ENCODE results near the gene ADGRG3.

ADGRG3 gene

GRCh38 chr16:57645169-57645568 is 22.9 kb upstream of the ADGRG3 start:
- H3K9me3 ChIP-seq (ENCODE audit: control insufficient read depth, insufficient read depth, low read depth, low read length): no peaks in the 10 kb centered on the region
- H3K27ac ChIP-seq (ENCODE audit: extremely low read depth, low read depth, low read length): no peak overlapping the region
- H3K4me1 ChIP-seq (ENCODE audit: control insufficient read depth, insufficient read depth, low read length): no peaks in the 10 kb centered on the region
- CTCF ChIA-PET: interaction anchor here (0.6 to 5.9 kb wide), 2 partner anchors 45 to 369 kb away, joined by 3 to 59 read pairs; no protein-coding TSS in a partner anchor
- no peak overlapping the region for H3K4me3 ChIP-seq (ENCODE audit: low read depth, low read length)
- POLR2A ChIA-PET: no interaction called here
- no peaks in the 10 kb centered on the region for H3K36me3 ChIP-seq (ENCODE audit: control insufficient read depth in 2 of 2, insufficient read depth in 1 of 2, low read length in 2 of 2)
- TF ChIP-seq, protein P1, sequence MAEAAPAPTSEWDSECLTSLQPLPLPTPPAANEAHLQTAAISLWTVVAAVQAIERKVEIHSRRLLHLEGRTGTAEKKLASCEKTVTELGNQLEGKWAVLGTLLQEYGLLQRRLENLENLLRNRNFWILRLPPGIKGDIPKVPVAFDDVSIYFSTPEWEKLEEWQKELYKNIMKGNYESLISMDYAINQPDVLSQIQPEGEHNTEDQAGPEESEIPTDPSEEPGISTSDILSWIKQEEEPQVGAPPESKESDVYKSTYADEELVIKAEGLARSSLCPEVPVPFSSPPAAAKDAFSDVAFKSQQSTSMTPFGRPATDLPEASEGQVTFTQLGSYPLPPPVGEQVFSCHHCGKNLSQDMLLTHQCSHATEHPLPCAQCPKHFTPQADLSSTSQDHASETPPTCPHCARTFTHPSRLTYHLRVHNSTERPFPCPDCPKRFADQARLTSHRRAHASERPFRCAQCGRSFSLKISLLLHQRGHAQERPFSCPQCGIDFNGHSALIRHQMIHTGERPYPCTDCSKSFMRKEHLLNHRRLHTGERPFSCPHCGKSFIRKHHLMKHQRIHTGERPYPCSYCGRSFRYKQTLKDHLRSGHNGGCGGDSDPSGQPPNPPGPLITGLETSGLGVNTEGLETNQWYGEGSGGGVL (tag by site-specific recombination; IDR thresholded peaks at IDR 0.05): no peak
- TF ChIP-seq ZNF391 (tag by site-specific recombination; IDR thresholded peaks at IDR 0.05; ENCODE audit: borderline replicate concordance, low read depth): no peak
- no peak for TF ChIP-seq ZFP3 (tag by site-specific recombination; IDR thresholded peaks at IDR 0.05; ENCODE audit: low read depth)
- no peak for TF ChIP-seq ZNF510 (tag by site-specific recombination; IDR thresholded peaks at IDR 0.05; ENCODE audit: insufficient replicate concordance)
- no peak for TF ChIP-seq ZNF623 (tag by site-specific recombination; IDR thresholded peaks at IDR 0.05)
- no peak for TF ChIP-seq ZNF19 (tag by site-specific recombination; IDR thresholded peaks at IDR 0.05; ENCODE audit: low read depth)
- TF ChIP-seq ZNF404 (tag by site-specific recombination; IDR thresholded peaks at IDR 0.05): no peak
- TF ChIP-seq ZNF366 (tag by site-specific recombination; conservative IDR thresholded peaks at IDR 0.05): no peak
- TF ChIP-seq ZBTB20 (tag by site-specific recombination; IDR thresholded peaks at IDR 0.05): no peak
- TF ChIP-seq, protein P2, sequence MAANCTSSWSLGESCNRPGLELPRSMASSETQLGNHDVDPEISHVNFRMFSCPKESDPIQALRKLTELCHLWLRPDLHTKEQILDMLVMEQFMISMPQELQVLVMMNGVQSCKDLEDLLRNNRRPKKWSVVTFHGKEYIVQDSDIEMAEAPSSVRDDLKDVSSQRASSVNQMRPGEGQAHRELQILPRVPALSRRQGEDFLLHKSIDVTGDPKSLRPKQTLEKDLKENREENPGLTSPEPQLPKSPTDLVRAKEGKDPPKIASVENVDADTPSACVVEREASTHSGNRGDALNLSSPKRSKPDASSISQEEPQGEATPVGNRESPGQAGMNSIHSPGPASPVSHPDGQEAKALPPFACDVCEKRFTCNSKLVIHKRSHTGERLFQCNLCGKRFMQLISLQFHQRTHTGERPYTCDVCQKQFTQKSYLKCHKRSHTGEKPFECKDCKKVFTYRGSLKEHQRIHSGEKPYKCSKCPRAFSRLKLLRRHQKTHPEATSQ (tag by site-specific recombination; IDR thresholded peaks at IDR 0.05): no peak
- TF ChIP-seq ZNF121 (tag by site-specific recombination; IDR thresholded peaks at IDR 0.05): no peak
- no peak for TF ChIP-seq ZNF660 (tag by site-specific recombination; IDR thresholded peaks at IDR 0.05)

- ChIA-PET POLR2A (no interaction called here), CTCF (interaction anchor here (0.6 to 5.9 kb wide), 5 partner anchors 45 to 369 kb away, joined by 3 to 87 read pairs (median 5); no protein-coding TSS in a partner anchor)
- Histone ChIP-seq H3K9me3 (ENCODE audit: control insufficient read depth, insufficient read depth, low read depth, low read length) (no peaks in the 10 kb centered on the region), H3K4me3 (ENCODE audit: low read depth, low read length) (no peak overlapping the region), H3K36me3 (ENCODE audit: control insufficient read depth in 2 of 2, insufficient read depth in 1 of 2, low read length in 2 of 2) (no peaks in the 10 kb centered on the region), H3K27ac (ENCODE audit: extremely low read depth, low read depth, low read length) (no peak overlapping the region), H3K4me1 (ENCODE audit: control insufficient read depth, insufficient read depth, low read length) (no peaks in the 10 kb centered on the region)
- TF ChIP-seq YY2 (tag by site-specific recombination; IDR thresholded peaks at IDR 0.05): no peak
- TF ChIP-seq, protein P3, sequence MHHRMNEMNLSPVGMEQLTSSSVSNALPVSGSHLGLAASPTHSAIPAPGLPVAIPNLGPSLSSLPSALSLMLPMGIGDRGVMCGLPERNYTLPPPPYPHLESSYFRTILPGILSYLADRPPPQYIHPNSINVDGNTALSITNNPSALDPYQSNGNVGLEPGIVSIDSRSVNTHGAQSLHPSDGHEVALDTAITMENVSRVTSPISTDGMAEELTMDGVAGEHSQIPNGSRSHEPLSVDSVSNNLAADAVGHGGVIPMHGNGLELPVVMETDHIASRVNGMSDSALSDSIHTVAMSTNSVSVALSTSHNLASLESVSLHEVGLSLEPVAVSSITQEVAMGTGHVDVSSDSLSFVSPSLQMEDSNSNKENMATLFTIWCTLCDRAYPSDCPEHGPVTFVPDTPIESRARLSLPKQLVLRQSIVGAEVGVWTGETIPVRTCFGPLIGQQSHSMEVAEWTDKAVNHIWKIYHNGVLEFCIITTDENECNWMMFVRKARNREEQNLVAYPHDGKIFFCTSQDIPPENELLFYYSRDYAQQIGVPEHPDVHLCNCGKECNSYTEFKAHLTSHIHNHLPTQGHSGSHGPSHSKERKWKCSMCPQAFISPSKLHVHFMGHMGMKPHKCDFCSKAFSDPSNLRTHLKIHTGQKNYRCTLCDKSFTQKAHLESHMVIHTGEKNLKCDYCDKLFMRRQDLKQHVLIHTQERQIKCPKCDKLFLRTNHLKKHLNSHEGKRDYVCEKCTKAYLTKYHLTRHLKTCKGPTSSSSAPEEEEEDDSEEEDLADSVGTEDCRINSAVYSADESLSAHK (tag by site-specific recombination; IDR thresholded peaks at IDR 0.05): no peak
- TF ChIP-seq ZNF19 (tag by site-specific recombination; IDR thresholded peaks at IDR 0.05; ENCODE audit: low read depth): no peak
- TF ChIP-seq ZNF341 (tag by site-specific recombination; IDR thresholded peaks at IDR 0.05; ENCODE audit: low read depth): no peak
- TF ChIP-seq ZNF660 (tag by site-specific recombination; IDR thresholded peaks at IDR 0.05): no peak
- no peak for TF ChIP-seq MEIS1 (CRISPR knock-in tag; IDR thresholded peaks at IDR 0.05; ENCODE audit: borderline replicate concordance)
- no peak for TF ChIP-seq ZNF324 (tag by site-specific recombination; IDR thresholded peaks at IDR 0.05)
- TF ChIP-seq, protein P4, sequence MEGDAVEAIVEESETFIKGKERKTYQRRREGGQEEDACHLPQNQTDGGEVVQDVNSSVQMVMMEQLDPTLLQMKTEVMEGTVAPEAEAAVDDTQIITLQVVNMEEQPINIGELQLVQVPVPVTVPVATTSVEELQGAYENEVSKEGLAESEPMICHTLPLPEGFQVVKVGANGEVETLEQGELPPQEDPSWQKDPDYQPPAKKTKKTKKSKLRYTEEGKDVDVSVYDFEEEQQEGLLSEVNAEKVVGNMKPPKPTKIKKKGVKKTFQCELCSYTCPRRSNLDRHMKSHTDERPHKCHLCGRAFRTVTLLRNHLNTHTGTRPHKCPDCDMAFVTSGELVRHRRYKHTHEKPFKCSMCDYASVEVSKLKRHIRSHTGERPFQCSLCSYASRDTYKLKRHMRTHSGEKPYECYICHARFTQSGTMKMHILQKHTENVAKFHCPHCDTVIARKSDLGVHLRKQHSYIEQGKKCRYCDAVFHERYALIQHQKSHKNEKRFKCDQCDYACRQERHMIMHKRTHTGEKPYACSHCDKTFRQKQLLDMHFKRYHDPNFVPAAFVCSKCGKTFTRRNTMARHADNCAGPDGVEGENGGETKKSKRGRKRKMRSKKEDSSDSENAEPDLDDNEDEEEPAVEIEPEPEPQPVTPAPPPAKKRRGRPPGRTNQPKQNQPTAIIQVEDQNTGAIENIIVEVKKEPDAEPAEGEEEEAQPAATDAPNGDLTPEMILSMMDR (tag by site-specific recombination; IDR thresholded peaks at IDR 0.05): no peak
- no peak for TF ChIP-seq ZNF514 (tag by site-specific recombination; IDR thresholded peaks at IDR 0.05)
- no peak for TF ChIP-seq ZNF169 (tag by site-specific recombination; IDR thresholded peaks at IDR 0.05)
- no peak for TF ChIP-seq ZNF302 (tag by site-specific recombination; IDR thresholded peaks at IDR 0.05; ENCODE audit: low read depth)
- TF ChIP-seq ZNF76 (tag by site-specific recombination; IDR thresholded peaks at IDR 0.05; ENCODE audit: borderline replicate concordance, low read depth): no peak
- no peak for TF ChIP-seq ZNF292 (tag by site-specific recombination; IDR thresholded peaks at IDR 0.05; ENCODE audit: borderline replicate concordance, low read depth)
- no peak for TF ChIP-seq ZNF112 (tag by site-specific recombination; IDR thresholded peaks at IDR 0.05)
- TF ChIP-seq ZNF529 (tag by site-specific recombination; IDR thresholded peaks at IDR 0.05; ENCODE audit: insufficient replicate concordance): no peak
- no peak for TF ChIP-seq ZNF488 (tag by site-specific recombination; IDR thresholded peaks at IDR 0.05)
Observed at GRCh38 chr16:57645691-57646387, 22.3 kb upstream of the ADGRG3 start.
